Adrenal gland (tissue), 12 donors: ENCODE results near the gene PLIN3. TPM values are rescaled to one million over a fixed set of nuclear protein-coding genes. Genes with fewer than 3 reads are reported as not detected.
"Not testable (repeated sequence)": the region's sequence is repeated elsewhere in the genome, so short reads cannot be mapped to it uniquely, and the experiment has no call there.

Experiments
- DNase-seq, 7 donors: peaks; one replicate each; pipeline ENCODE4 v3.0.0-alpha.2; 2019 to 2020
- H3K27ac ChIP-seq, 5 donors: fragments of 200-600 bp; sonication (generic) in 4 of 5; 1 replicate in 3 of 5; 2 replicates in 2 of 5; pipeline versions ENCODE4 v1.5.1 to v1.8.0; 2016 to 2020; ENCODE audit warnings: mild to moderate bottlenecking in 1 of 5
- H3K27me3 ChIP-seq: fragments of 200-600 bp; 2 replicates; pipeline ENCODE4 v1.8.0; 2021
- H3K36me3 ChIP-seq, 2 donors: fragments of 200-600 bp; replicated peaks in 1 of 2; 1 replicate in 1 of 2; 2 replicates in 1 of 2; pipeline versions ENCODE4 v1.5.1 to v1.8.0; 2018 to 2022
- H3K4me1 ChIP-seq, 2 donors: fragments of 200-600 bp; replicated peaks in 1 of 2; 1 replicate in 1 of 2; 2 replicates in 1 of 2; pipeline versions ENCODE4 v1.5.1 to v1.8.0; 2018 to 2021
- H3K4me3 ChIP-seq, 4 donors: fragments of 200-600 bp; sonication (generic) in 3 of 4; one replicate each; pipeline ENCODE4 v1.5.1; 2016 to 2018
- H3K9me3 ChIP-seq, 3 donors: fragments of 200-600 bp; sonication (generic) in 1 of 3; replicated peaks in 1 of 3; 1 replicate in 2 of 3; 2 replicates in 1 of 3; pipeline versions ENCODE4 v1.5.1 to v1.8.0; 2016 to 2021
- POLR2A ChIP-seq, 2 donors: fragments of 450-650 bp; IDR thresholded peaks; one replicate each; pipeline ENCODE4 v1.6.1; 2017; ENCODE audit warnings: antibody characterized with exemption in 2 of 2, mild to moderate bottlenecking in 2 of 2, moderate library complexity in 1 of 2
- WGBS, 4 donors: extraction: QIAGEN DNeasy Blood & Tissue Kit in 2 of 4; methylation state at CpG; one replicate each; pipeline versions ENCODE4 v1.1.5 to v1.1.7; 2013 to 2017; 5-methylcytosine and 5-hydroxymethylcytosine counted together
- intact Hi-C, 2 donors: fragments of 100-400 bp; cut with DNase I; formaldehyde crosslinking; loops; one replicate each; pipeline versions ENCODE4 v1.14.1 to v1.15.0; 2022 to 2023
- polyA plus RNA-seq, 3 donors: library from polyadenylated mRNA; stranded (reverse); fragments of 200-250 nt in 2 of 3; fragments of 350-450 nt in 1 of 3; fragmentation: Illumina TruSeq in 1 of 3; extraction: RNeasy Lipid Tissue Mini Kit (QIAGEN cat#74804) in 1 of 3; gene quantifications; one replicate each; pipeline ENCODE4 v1.2.3, GENCODE V29; 2013 to 2014
- total RNA-seq, 9 donors: library from RNA; depleted of rRNA in 4 of 9; stranded (reverse); fragments of >200 nt in 4 of 9; fragments of 120-200 nt in 1 of 9; fragmentation: NEBNext Ultra II Directional in 1 of 9; extraction: Animal tissue kit (Norgen Biotek cat#: 25700) in 1 of 9; gene quantifications; one replicate each; pipeline versions ENCODE4 v1.1.0 to v1.2.4, GENCODE V29; 2013 to 2023
- TF ChIP-seq, protein P1 (sequence below), 6 experiments: fragments of 450-650 bp in 4 of 6; fragments of 200-600 bp in 2 of 6; sonication (generic) in 1 of 6; IDR thresholded peaks; 1 replicate in 5 of 6; 2 replicates in 1 of 6; pipeline versions ENCODE4 v1.5.1 to v1.8.0; 2016 to 2021; ENCODE audit warnings: antibody characterized with exemption in 6 of 6, mild to moderate bottlenecking in 2 of 6, moderate library complexity in 1 of 6
- donor health status: healthy with polysubstance abuse.
- donor health status: Bipolar disorder and iron deficiency.
- donor health status: DM: yes; HTN: yes; CAD: no.
- donor health status: DM: no; HTN: no; CAD: no.
- donor health status: DM: no; HTN: no; CAD: no.
- donor health status: DM: yes; HTN: yes; CAD: no.

The PLIN3 gene
- total and polyA plus RNA-seq, 12 donors: 21.3 to 181 (median 103) TPM

DNA sequence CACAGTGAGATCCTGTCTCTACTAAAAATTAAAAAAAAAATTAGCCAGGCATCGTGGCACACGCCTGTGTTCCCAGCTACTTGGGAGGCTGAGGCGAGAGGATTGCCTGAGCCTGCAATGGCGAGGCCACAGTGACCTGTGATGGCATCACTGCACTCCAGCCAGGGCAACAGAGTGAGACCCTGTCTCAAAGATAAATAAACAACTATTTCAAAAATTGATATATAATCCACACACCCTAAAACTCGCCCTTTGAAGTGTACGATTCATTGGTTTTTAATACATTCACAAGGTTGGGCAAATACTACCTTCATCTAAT lies 23.9 kb downstream of the PLIN3 start:
- Histone ChIP-seq H3K27me3 (no peaks in the 10 kb centered on the region), H3K36me3 (peaks cover 0 to 71% of the 10 kb centered on the region in 2 donors), H3K27ac (no peak overlapping the region), H3K4me3 (no peak overlapping the region), H3K4me1 (peaks cover 0 to 7% of the 10 kb centered on the region in 2 donors), H3K9me3 (no peaks in the 10 kb centered on the region)
- intact Hi-C loops: no loop called here
- no peak for DNase-seq
- WGBS, 4 donors: 91 to 97% (median 96%) methylated on average over 6 of the region's 6 CpGs
- no peak for TF ChIP-seq POLR2A (IDR thresholded peaks at IDR 0.05)
- TF ChIP-seq, protein P1, sequence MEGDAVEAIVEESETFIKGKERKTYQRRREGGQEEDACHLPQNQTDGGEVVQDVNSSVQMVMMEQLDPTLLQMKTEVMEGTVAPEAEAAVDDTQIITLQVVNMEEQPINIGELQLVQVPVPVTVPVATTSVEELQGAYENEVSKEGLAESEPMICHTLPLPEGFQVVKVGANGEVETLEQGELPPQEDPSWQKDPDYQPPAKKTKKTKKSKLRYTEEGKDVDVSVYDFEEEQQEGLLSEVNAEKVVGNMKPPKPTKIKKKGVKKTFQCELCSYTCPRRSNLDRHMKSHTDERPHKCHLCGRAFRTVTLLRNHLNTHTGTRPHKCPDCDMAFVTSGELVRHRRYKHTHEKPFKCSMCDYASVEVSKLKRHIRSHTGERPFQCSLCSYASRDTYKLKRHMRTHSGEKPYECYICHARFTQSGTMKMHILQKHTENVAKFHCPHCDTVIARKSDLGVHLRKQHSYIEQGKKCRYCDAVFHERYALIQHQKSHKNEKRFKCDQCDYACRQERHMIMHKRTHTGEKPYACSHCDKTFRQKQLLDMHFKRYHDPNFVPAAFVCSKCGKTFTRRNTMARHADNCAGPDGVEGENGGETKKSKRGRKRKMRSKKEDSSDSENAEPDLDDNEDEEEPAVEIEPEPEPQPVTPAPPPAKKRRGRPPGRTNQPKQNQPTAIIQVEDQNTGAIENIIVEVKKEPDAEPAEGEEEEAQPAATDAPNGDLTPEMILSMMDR (IDR thresholded peaks at IDR 0.05): no peak

DNA sequence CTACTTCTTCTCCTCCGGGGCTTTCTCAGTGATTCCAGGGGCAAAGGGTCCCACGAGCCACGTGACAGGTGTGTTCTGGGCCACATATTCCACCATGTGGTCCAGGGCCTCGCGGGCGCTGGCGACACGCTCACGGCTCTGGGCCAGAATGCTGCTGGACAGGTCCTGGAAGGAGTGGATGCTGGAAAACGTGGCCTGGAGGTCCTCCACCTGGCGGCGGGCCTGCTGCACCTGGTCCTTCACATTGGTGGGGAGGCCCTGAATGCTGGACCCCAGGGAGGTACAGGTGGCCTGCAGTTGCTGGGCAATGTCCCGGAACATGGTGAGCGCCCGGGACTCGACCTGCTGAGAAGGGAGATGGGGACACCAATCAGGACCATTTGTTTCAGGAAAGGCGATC lies 28.3 kb downstream of the PLIN3 start:
- no peak for DNase-seq
- Histone ChIP-seq H3K27ac (no peak overlapping the region), H3K27me3 (no peaks in the 10 kb centered on the region), H3K4me1 (peaks cover 0 to 7% of the 10 kb centered on the region in 2 donors), H3K4me3 (no peak overlapping the region), H3K36me3 (peaks cover 0 to 46% of the 10 kb centered on the region in 2 donors), H3K9me3 (no peaks in the 10 kb centered on the region)
- 92 to 97% (median 94%) methylated on average over 14 to 17 of the region's 17 CpGs for WGBS, 4 donors
- TF ChIP-seq, protein P1 (IDR thresholded peaks at IDR 0.05): no peak
- no peak for TF ChIP-seq POLR2A (IDR thresholded peaks at IDR 0.05)
- intact Hi-C loops: no loop called here

DNA sequence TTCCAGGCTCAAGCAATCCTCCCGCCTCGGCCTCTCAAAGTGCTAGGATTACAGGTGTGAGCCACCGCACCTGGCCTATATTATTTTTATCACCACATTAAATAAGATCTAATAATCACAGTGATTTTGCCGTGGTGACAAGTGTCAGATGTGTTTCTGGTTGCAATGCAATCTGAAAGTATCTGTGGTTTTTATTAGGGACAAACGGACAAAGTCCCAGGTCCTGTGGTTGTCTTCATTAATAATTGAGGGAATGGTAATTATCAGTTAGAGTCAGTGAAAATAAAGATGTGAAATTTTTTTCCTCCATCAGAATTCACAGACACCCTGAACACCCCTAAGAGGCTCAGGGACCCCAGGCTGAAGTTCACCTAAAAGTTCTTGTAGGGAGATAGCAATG lies 34.7 kb downstream of the PLIN3 start:
- TF ChIP-seq POLR2A (IDR thresholded peaks at IDR 0.05): no peak
- TF ChIP-seq, protein P1 (IDR thresholded peaks at IDR 0.05): no peak
- 73 to 89% (median 86%) methylated on average over 5 of the region's 5 CpGs for WGBS, 4 donors
- H3K9me3 ChIP-seq: no peaks in the 10 kb centered on the region
- no peaks in the 10 kb centered on the region for H3K36me3 ChIP-seq
- H3K27me3 ChIP-seq: no peaks in the 10 kb centered on the region
- H3K27ac ChIP-seq: no peak overlapping the region
- no peak for DNase-seq
- peaks cover 4 to 10% of the 10 kb centered on the region in 2 donors for H3K4me1 ChIP-seq
- intact Hi-C loops: no loop called here
- H3K4me3 ChIP-seq: no peak overlapping the region

DNA sequence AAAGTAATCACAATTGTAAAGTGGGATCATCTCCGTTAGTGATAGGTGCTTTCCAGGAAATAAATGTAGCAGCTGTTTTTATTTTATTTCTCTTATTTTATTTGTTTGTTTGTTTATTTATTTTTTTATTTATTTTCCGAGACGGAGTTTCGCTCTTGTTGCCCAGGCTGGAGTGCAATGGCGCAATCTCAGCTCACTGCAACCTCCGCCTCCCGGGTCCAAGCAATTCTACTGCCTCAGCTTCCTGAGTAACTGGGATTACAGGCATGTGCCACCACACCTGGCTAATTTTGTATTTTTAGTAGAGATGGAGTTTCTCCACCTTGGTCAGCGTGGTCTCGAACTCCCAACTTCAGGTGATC lies 35.5 kb downstream of the PLIN3 start:
- H3K27me3 ChIP-seq, H3K9me3 ChIP-seq, intact Hi-C loops, H3K36me3 ChIP-seq, DNase-seq: not testable (repeated sequence)
- 25 to 27% (median 25%) methylated on average over 9 of the region's 9 CpGs for WGBS, 4 donors
- peak overlapping the region; percentile 65 to 95 (median 88) for H3K4me3 ChIP-seq
- peaks cover 4 to 10% of the 10 kb centered on the region in 2 donors for H3K4me1 ChIP-seq
- H3K27ac ChIP-seq: peak overlapping the region in 4 of 5 donors; percentile 73 to 90 (median 86)

DNA sequence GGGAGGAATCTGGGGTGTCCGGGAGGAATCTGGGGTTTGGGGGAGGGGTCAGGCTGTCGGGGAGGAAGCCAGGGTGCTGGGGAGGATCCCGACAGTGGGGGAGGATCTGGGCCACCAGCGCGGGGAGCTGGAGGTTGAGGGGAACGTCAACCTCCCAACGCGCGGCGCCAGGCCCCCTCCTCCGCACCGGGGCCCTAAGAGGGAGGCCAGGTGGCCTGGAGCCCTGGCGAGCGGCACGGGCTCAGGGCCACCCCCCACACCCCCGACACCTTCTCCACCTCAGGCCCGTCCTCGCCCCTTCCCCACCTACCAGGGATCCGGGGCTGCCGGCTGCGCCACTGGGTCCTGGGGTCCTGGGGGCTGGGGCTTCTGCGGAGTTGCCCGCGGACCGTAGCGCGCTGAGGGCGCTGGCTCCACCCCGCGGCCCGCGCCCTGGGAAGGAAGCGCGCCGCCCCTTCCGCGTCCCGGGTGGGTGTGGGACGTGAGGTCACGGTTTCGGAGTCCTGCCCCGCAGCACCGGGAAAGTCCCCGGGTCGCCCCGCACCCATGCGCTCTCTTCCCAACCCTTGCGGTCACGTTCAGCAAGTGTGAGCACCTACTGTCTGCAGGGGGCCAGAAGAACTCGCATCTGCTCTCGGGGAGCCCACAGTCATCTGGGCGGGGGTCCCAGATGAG lies 36.0 kb downstream of the PLIN3 start, which contains the start of gene TICAM1:
TICAM1 (minus strand) TSS at position 409 of the 675 bp plus-strand sequence. CDS start 13,335 bp downstream, outside the sequence.
- H3K4me3 ChIP-seq: peak within 1 kb of the TSS; percentile 65 to 95 (median 88)
- no peaks in the 10 kb centered on the region for H3K27me3 ChIP-seq
- peak within 1 kb of the TSS in 4 of 5 donors; percentile 73 to 90 (median 86) for H3K27ac ChIP-seq
- 0 to 1% (median 0%) methylated on average over 6 to 52 of the region's 52 CpGs for WGBS, 4 donors
- H3K4me1 ChIP-seq: peaks cover 4 to 10% of the 10 kb centered on the region in 2 donors
- peak; percentile 43 to 61 for TF ChIP-seq POLR2A (IDR thresholded peaks at IDR 0.05)
- TF ChIP-seq, protein P1 (IDR thresholded peaks at IDR 0.05): peak in 1 of 6 experiments; percentile 9
- DNase-seq: peak; percentile 60 to 77 (median 71)
- no peaks in the 10 kb centered on the region for H3K9me3 ChIP-seq
- intact Hi-C loops: no loop called here
- no peaks in the 10 kb centered on the region for H3K36me3 ChIP-seq
